HEK293 (cell line): ENCODE measurements around the gene GATA3.
A peak's percentile ranks its signal among the peaks of the same experiment; 100 is the strongest.

ENCODE experiments used
- CTCF ChIA-PET: fragments of 350-600 bp; formaldehyde crosslinking; extraction: SDS; loops from one replicate; lab custom pipeline; 2021; ENCODE audit warnings: antibody characterized with exemption; lab: Yijun Ruan, JAX
- POLR2A ChIA-PET: fragments of 300-600 bp; formaldehyde crosslinking; extraction: SDS; loops from one replicate; lab custom pipeline; 2020; ENCODE audit warnings: antibody characterized with exemption, inconsistent platforms; lab: Yijun Ruan, JAX
- H3K27ac ChIP-seq: fragments of 200-500 bp; sonication (Bioruptor generic); 2 replicates; pipeline ENCODE4 v1.5.1; 2014; ENCODE audit warnings: low read depth, low read length, control low read depth, inconsistent platforms; ENCODE audit errors: extremely low read depth
- H3K36me3 ChIP-seq, 2 experiments: fragments of 200-500 bp in 1 of 2; sonication (Bioruptor generic) in 1 of 2; 1 replicate in 1 of 2; 2 replicates in 1 of 2; pipeline ENCODE4 v1.5.1; 2014 to 2017; ENCODE audit warnings: inconsistent platforms in 2 of 2, low read length in 2 of 2; ENCODE audit not compliant: control insufficient read depth in 2 of 2, insufficient read depth in 1 of 2
- H3K4me1 ChIP-seq: fragments of 200-500 bp; sonication (Bioruptor generic); 2 replicates; pipeline ENCODE4 v1.5.1; 2014; ENCODE audit warnings: mild to moderate bottlenecking, low read length, inconsistent platforms; ENCODE audit not compliant: control insufficient read depth, insufficient read depth
- H3K4me3 ChIP-seq: 2 replicates; pipeline ENCODE4 v1.5.1; 2011; ENCODE audit warnings: low read depth, mild to moderate bottlenecking, control low read depth, low read length, moderate library complexity
- H3K9me3 ChIP-seq: fragments of 200-500 bp; sonication (Bioruptor generic); 2 replicates; pipeline ENCODE4 v1.5.1; 2014; ENCODE audit warnings: low read depth, low read length, inconsistent platforms; ENCODE audit not compliant: control insufficient read depth, insufficient read depth
- INSM2 ChIP-seq: fragments of 450-650 bp; formaldehyde crosslinking; IDR thresholded peaks from 2 replicates; pipeline ENCODE4 v1.5.1; 2016; ENCODE audit warnings: missing biosample characterization, missing genetic modification characterization
- RBAK ChIP-seq: fragments of 450-650 bp; formaldehyde crosslinking; IDR thresholded peaks from 2 replicates; pipeline ENCODE4 v1.5.1; 2016; ENCODE audit warnings: missing biosample characterization, missing genetic modification characterization
- SP7 ChIP-seq: fragments of 450-650 bp; formaldehyde crosslinking; IDR thresholded peaks from 2 replicates; pipeline ENCODE4 v1.5.1; 2016; ENCODE audit warnings: missing biosample characterization, missing genetic modification characterization
- ZIC2 ChIP-seq: fragments of 450-650 bp; formaldehyde crosslinking; IDR thresholded peaks from 2 replicates; pipeline ENCODE4 v1.5.1; 2016; ENCODE audit warnings: missing biosample characterization, missing genetic modification characterization
- ZNF112 ChIP-seq: fragments of 450-650 bp; formaldehyde crosslinking; IDR thresholded peaks from 2 replicates; pipeline ENCODE4 v1.5.0; 2017; ENCODE audit warnings: missing biosample characterization, missing genetic modification characterization
- ZNF354C ChIP-seq: fragments of 450-650 bp; formaldehyde crosslinking; IDR thresholded peaks from 2 replicates; pipeline ENCODE4 v1.5.1; 2016; ENCODE audit warnings: missing biosample characterization, missing genetic modification characterization, low read depth, borderline replicate concordance
- ZNF394 ChIP-seq: fragments of 450-650 bp; formaldehyde crosslinking; IDR thresholded peaks from 2 replicates; pipeline ENCODE4 v1.5.1; 2016; ENCODE audit warnings: missing biosample characterization, missing genetic modification characterization, mild to moderate bottlenecking, moderate library complexity, borderline replicate concordance
- ZNF449 ChIP-seq: fragments of 450-650 bp; formaldehyde crosslinking; IDR thresholded peaks from 2 replicates; pipeline ENCODE4 v1.5.1; 2017; ENCODE audit warnings: missing biosample characterization, mild to moderate bottlenecking, missing genetic modification characterization, moderate library complexity
- ZNF488 ChIP-seq: fragments of 450-650 bp; formaldehyde crosslinking; IDR thresholded peaks from 2 replicates; pipeline ENCODE4 v1.5.1; 2016; ENCODE audit warnings: missing biosample characterization, missing genetic modification characterization
- ZNF510 ChIP-seq: fragments of 450-650 bp; formaldehyde crosslinking; IDR thresholded peaks from 2 replicates; pipeline ENCODE4 v1.5.1; 2018; ENCODE audit warnings: mild to moderate bottlenecking, missing genetic modification characterization, missing biosample characterization; ENCODE audit not compliant: insufficient replicate concordance
- ZNF596 ChIP-seq: fragments of 450-650 bp; IDR thresholded peaks from 2 replicates; pipeline ENCODE4 v1.5.0; 2018; ENCODE audit warnings: missing biosample characterization, mild to moderate bottlenecking, missing genetic modification characterization, moderate library complexity
- ZNF660 ChIP-seq: fragments of 450-650 bp; IDR thresholded peaks from 2 replicates; pipeline ENCODE4 v1.5.1; 2018; ENCODE audit warnings: missing biosample characterization, mild to moderate bottlenecking, missing genetic modification characterization
- ZNF664 ChIP-seq: fragments of 450-650 bp; formaldehyde crosslinking; IDR thresholded peaks from 2 replicates; pipeline ENCODE4 v1.5.1; 2016; ENCODE audit warnings: missing biosample characterization, missing genetic modification characterization
- ZNF747 ChIP-seq: fragments of 450-650 bp; formaldehyde crosslinking; IDR thresholded peaks from 2 replicates; pipeline ENCODE4 v1.5.1; 2016; ENCODE audit warnings: missing biosample characterization, missing genetic modification characterization
- ZNF768 ChIP-seq: fragments of 450-650 bp; formaldehyde crosslinking; IDR thresholded peaks from 2 replicates; pipeline ENCODE4 v1.5.1; 2018; ENCODE audit warnings: missing biosample characterization, mild to moderate bottlenecking, missing genetic modification characterization
- TF ChIP-seq, protein P1 (sequence below): fragments of 450-650 bp; formaldehyde crosslinking; IDR thresholded peaks from 2 replicates; pipeline ENCODE4 v1.5.1; 2016; ENCODE audit warnings: missing biosample characterization, missing genetic modification characterization
- TF ChIP-seq, protein P2 (sequence below): fragments of 450-650 bp; formaldehyde crosslinking; IDR thresholded peaks from 2 replicates; pipeline ENCODE4 v1.5.1; 2016; ENCODE audit warnings: missing biosample characterization, missing genetic modification characterization, low read depth
- TF ChIP-seq, protein P3 (sequence below): fragments of 450-650 bp; formaldehyde crosslinking; IDR thresholded peaks from 2 replicates; pipeline ENCODE4 v1.5.1; 2017; ENCODE audit warnings: missing biosample characterization, missing genetic modification characterization
- TF ChIP-seq, protein P4 (sequence below): fragments of 450-650 bp; formaldehyde crosslinking; IDR thresholded peaks from 2 replicates; pipeline ENCODE4 v1.5.1; 2017; ENCODE audit warnings: missing biosample characterization, missing genetic modification characterization

The GATA3 gene

DNA sequence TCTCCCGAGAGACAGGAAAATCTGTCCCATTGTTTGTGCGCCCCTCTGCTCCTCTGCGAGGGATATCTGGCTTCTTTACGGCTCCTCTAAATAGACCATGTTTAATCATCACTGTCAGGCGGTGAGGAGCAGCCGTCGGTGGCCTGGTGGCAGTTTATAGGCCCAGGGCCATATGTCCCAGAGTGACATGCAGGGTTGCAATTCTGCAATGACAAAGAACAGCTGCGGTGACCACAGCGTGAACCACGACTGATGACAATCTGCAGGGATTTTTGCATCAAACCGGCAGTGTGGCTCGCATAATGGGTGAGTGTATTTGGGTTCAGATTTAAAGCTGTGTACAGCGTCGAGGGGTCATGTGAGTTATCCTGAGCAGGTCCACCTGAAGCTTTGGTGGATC lies 41.5 kb downstream of the GATA3 start (continued):
- TF ChIP-seq ZNF394 (tag by site-specific recombination) = no peak

- ChIA-PET CTCF (interaction anchor here (0.6 kb wide), 1 partner anchor 438 kb away, joined by 3 read pairs; no protein-coding TSS in a partner anchor), POLR2A (no interaction called here)
- H3K4me1 ChIP-seq = no peaks in the 10 kb centered on the region
- H3K27ac ChIP-seq = no peak overlapping the region
- H3K36me3 ChIP-seq = no peaks in the 10 kb centered on the region
- no peaks in the 10 kb centered on the region for H3K9me3 ChIP-seq
- H3K4me3 ChIP-seq = no peak overlapping the region
- TF ChIP-seq, protein P1, sequence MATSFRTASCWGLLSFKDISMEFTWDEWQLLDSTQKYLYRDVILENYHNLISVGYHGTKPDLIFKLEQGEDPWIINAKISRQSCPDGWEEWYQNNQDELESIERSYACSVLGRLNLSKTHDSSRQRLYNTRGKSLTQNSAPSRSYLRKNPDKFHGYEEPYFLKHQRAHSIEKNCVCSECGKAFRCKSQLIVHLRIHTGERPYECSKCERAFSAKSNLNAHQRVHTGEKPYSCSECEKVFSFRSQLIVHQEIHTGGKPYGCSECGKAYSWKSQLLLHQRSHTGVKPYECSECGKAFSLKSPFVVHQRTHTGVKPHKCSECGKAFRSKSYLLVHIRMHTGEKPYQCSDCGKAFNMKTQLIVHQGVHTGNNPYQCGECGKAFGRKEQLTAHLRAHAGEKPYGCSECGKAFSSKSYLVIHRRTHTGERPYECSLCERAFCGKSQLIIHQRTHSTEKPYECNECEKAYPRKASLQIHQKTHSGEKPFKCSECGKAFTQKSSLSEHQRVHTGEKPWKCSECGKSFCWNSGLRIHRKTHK = no peak
- 0 out of 2 replicates have a peak, but pooled peaks have one; percentile 22 for TF ChIP-seq ZNF664 (tag by site-specific recombination)
- TF ChIP-seq, protein P2, sequence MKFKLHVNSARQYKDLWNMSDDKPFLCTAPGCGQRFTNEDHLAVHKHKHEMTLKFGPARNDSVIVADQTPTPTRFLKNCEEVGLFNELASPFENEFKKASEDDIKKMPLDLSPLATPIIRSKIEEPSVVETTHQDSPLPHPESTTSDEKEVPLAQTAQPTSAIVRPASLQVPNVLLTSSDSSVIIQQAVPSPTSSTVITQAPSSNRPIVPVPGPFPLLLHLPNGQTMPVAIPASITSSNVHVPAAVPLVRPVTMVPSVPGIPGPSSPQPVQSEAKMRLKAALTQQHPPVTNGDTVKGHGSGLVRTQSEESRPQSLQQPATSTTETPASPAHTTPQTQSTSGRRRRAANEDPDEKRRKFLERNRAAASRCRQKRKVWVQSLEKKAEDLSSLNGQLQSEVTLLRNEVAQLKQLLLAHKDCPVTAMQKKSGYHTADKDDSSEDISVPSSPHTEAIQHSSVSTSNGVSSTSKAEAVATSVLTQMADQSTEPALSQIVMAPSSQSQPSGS (tag by site-specific recombination) = peak; percentile 80; the same call in 1 of the 2 replicates
These were observed 42.4 kb downstream of the GATA3 start for GRCh38 chr10:8096931-8097330.

- Histone ChIP-seq H3K4me1 (peaks cover 7% of the 10 kb centered on the region), H3K9me3 (no peaks in the 10 kb centered on the region), H3K27ac (no peak overlapping the region), H3K36me3 (no peaks in the 10 kb centered on the region), H3K4me3 (no peak overlapping the region)
- CTCF ChIA-PET = no interaction called here
- TF ChIP-seq ZNF510 (tag by site-specific recombination) = no peak
- TF ChIP-seq ZNF596 (tag by site-specific recombination) = no peak
- TF ChIP-seq, protein P3, sequence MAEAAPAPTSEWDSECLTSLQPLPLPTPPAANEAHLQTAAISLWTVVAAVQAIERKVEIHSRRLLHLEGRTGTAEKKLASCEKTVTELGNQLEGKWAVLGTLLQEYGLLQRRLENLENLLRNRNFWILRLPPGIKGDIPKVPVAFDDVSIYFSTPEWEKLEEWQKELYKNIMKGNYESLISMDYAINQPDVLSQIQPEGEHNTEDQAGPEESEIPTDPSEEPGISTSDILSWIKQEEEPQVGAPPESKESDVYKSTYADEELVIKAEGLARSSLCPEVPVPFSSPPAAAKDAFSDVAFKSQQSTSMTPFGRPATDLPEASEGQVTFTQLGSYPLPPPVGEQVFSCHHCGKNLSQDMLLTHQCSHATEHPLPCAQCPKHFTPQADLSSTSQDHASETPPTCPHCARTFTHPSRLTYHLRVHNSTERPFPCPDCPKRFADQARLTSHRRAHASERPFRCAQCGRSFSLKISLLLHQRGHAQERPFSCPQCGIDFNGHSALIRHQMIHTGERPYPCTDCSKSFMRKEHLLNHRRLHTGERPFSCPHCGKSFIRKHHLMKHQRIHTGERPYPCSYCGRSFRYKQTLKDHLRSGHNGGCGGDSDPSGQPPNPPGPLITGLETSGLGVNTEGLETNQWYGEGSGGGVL (tag by site-specific recombination) = no peak
- no peak for TF ChIP-seq ZIC2 (tag by site-specific recombination)
- no peak for TF ChIP-seq ZNF768 (tag by site-specific recombination)
- TF ChIP-seq, protein P4, sequence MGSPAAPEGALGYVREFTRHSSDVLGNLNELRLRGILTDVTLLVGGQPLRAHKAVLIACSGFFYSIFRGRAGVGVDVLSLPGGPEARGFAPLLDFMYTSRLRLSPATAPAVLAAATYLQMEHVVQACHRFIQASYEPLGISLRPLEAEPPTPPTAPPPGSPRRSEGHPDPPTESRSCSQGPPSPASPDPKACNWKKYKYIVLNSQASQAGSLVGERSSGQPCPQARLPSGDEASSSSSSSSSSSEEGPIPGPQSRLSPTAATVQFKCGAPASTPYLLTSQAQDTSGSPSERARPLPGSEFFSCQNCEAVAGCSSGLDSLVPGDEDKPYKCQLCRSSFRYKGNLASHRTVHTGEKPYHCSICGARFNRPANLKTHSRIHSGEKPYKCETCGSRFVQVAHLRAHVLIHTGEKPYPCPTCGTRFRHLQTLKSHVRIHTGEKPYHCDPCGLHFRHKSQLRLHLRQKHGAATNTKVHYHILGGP = no peak
- TF ChIP-seq SP7 (tag by site-specific recombination) = no peak
- no peak for TF ChIP-seq ZNF449 (tag by site-specific recombination)
- no peak for TF ChIP-seq ZNF112 (tag by site-specific recombination)
- TF ChIP-seq, protein P1 = no peak
- no peak for TF ChIP-seq ZNF354C (tag by site-specific recombination)
- no peak for TF ChIP-seq ZNF747 (tag by site-specific recombination)
- TF ChIP-seq INSM2 (tag by site-specific recombination) = no peak
- no peak for TF ChIP-seq RBAK (tag by site-specific recombination)
- no peak for TF ChIP-seq ZNF488 (tag by site-specific recombination)
- TF ChIP-seq ZNF660 (tag by site-specific recombination) = no peak
- POLR2A ChIA-PET = no interaction called here
These were observed 45.9 kb downstream of the GATA3 start for GRCh38 chr10:8100366-8100765.
